ENCODE measurements around the gene AHR.
"Not testable (repeated sequence)": the region's sequence is repeated elsewhere in the genome, so short reads cannot be mapped to it uniquely, and the experiment has no call there.

AHR gene

GRCh38 chr7:17342756-17343155 lies 44.3 kb downstream of the AHR start:
- no peak for FAIRE-seq

GRCh38 chr7:17347401-17347800 lies 48.9 kb downstream of the AHR start:
- no peak for FAIRE-seq

- FAIRE-seq, result not testable (repeated sequence)
Measured at GRCh38 chr7:17348932-17349331, 50.5 kb downstream of the AHR start.

- not testable (repeated sequence) for FAIRE-seq
Measured at GRCh38 chr7:17350321-17350720, 51.9 kb downstream of the AHR start.

- FAIRE-seq, result not testable (repeated sequence)
Measured at GRCh38 chr7:17353650-17354419, 55.4 kb downstream of the AHR start.

- FAIRE-seq, result no peak
Measured at GRCh38 chr7:17354473-17354872, 56.0 kb downstream of the AHR start.

- FAIRE-seq, result no peak
Measured at GRCh38 chr7:17355050-17355449, 56.6 kb downstream of the AHR start.

GRCh38 chr7:17357952-17358351 lies 59.5 kb downstream of the AHR start:
- FAIRE-seq, result no peak

GRCh38 chr7:17359610-17360009 lies 61.2 kb downstream of the AHR start:
- FAIRE-seq, result no peak

- no peak for FAIRE-seq
Measured at GRCh38 chr7:17362439-17363105, 64.1 kb downstream of the AHR start.

- no peak for FAIRE-seq
Measured at GRCh38 chr7:17364671-17365070, 66.2 kb downstream of the AHR start.

- FAIRE-seq, result no peak
Measured at GRCh38 chr7:17365775-17366174, 67.3 kb downstream of the AHR start.

- FAIRE-seq, result no peak
Measured at GRCh38 chr7:17367502-17367901, 69.0 kb downstream of the AHR start.

- no peak for FAIRE-seq
Measured at GRCh38 chr7:17368856-17369524, 70.5 kb downstream of the AHR start.

GRCh38 chr7:17369691-17370426 lies 71.4 kb downstream of the AHR start:
- no peak for FAIRE-seq

GRCh38 chr7:17370901-17371585 lies 72.6 kb downstream of the AHR start:
- FAIRE-seq, result no peak

GRCh38 chr7:17371671-17372524 lies 73.4 kb downstream of the AHR start:
- no peak for FAIRE-seq

- FAIRE-seq, result no peak
Measured at GRCh38 chr7:17374157-17374556, 75.7 kb downstream of the AHR start.

GRCh38 chr7:17374654-17375053 lies 76.2 kb downstream of the AHR start:
- FAIRE-seq, result no peak

- FAIRE-seq, result no peak
Measured at GRCh38 chr7:17376595-17376994, 78.1 kb downstream of the AHR start.

Measured in TTC549 (cell line).